AG09319 (cell line): ENCODE data around the gene KCNG2.

Source experiments
- DNase-seq: peaks from one replicate; pipeline ENCODE4 v3.0.0-alpha.2; 2010; ENCODE audit warnings: low read depth; ENCODE audit errors: extremely low read depth
- CTCF ChIP-seq: IDR thresholded peaks from 2 replicates; pipeline ENCODE4 v1.5.1; 2011; ENCODE audit warnings: low read depth, mild to moderate bottlenecking, inconsistent platforms, low read length, moderate library complexity

The KCNG2 gene

GRCh38 chr18:79792096-79792987 is 5.4 kb upstream of the KCNG2 start:
- TF ChIP-seq CTCF: no peak

GRCh38 chr18:79792988-79793355 is 4.8 kb upstream of the KCNG2 start:
- DNase-seq: no peak
- TF ChIP-seq CTCF: no peak

More at GRCh38 chr18:79792096-79792987, 5.4 kb upstream of the KCNG2 start:
- no peak for DNase-seq

GRCh38 chr18:79794846-79795245 is 2.9 kb upstream of the KCNG2 start:
- no peak for TF ChIP-seq CTCF
- no peak for DNase-seq

- TF ChIP-seq CTCF: no peak
- no peak for DNase-seq
Measured at GRCh38 chr18:79795446-79795845, 2.3 kb upstream of the KCNG2 start.

DNA sequence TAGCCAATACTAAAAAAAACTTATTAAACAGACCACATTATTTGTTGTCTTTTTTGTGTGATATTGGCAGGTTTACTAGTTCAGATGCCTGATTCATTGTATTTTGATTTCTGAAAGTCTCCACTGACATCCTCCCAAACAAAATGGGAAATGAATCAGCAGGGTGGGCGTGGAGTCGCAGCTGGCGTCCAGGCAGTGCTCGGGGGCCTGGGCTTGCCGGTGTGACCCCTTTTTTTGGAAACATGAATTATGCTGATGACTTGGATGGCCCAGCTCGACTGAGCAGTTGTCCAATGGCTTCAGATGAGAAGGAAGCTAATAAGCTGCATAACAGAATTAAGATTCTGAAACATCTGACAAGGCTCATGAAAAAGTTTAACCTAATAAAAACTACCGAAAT is 1.7 kb upstream of the KCNG2 start:
- TF ChIP-seq CTCF: no peak
- no peak for DNase-seq

DNA sequence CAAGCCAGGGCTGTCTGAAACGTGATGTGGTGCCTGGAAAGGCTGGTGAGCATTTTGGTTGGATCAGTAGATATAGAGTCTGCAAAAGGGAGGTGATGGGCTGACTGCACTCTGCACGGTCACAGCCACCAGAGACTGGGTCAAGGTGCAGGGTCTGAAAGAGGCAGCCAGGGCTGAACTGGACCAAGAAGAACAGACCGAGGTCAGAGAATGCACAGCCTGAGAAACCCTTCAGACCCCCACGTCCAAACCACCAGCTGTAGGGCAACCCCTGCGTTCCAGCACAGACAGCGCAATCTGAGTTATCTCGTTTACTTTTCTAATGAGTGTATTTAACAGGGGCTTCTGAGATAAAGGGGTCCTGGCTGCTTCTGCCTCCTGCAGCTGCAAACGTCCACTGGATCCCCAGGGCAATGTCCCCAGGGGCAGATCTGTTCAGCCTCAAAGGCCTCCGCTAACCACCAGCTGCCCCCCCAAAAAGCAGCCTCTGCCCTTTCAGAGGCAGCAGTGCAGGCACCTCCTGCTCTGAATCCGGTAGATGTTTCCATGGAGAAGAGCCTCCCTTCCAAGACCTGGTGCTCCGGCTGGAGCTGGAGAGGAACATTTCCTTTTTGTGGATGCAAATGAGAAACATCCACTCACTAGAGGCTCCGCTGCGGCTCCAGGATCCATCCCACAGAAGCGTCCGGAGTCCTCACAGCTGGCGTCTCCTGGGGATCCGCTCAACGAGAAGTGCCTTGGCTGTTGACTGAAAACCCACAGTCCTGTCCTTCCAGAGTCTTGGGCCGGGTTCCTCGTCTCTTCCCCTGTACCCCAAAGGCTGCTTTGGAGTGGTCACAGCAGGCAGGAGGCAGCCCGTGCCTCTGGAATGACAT is 970 bp upstream of the KCNG2 start:
- DNase-seq: no peak
- no peak for TF ChIP-seq CTCF

DNA sequence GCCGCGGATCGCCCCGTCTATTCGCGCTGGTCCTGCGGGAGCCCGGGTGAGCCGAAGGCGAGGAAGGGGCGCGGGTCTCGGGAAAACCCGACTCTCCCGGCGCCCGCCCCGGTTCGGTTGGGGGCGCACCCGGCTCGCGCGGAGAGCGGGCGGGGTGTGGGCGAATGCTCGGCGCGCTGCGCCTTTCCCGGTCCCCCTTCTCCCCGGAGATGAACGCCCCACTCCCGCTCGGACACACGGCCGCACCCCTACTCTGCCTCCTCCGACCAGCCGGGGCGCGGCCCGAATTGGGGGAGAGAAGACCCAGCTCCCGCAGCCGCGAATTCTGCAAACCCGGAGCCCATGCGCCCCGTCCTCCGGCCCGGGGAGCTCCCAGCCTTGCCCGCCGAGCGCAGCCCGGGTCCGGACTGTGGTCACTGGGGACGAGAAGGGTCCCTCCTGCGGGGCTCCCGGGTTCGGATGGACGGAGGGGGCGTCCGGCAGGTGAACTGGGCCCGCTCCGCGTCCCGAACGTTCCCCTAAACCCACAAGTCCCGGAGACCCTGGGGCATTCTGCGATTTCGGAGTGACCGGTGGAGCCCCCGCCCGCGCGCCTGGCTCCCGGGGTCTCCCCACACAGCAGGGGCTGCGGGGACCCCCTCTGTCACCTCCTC is 734 bp downstream of the KCNG2 start:
- no peak for TF ChIP-seq CTCF
- DNase-seq: no peak
